HS-5 (cell line): ENCODE measurements around the gene FAM20C.
"Not testable (repeated sequence)": the region's sequence is repeated elsewhere in the genome, so short reads cannot be mapped to it uniquely, and the experiment has no call there.

ENCODE experiments used
- DNase-seq: peaks from one replicate; pipeline ENCODE4 v3.0.0-alpha.2; 2012; ENCODE audit warnings: low read depth

FAM20C gene

DNA sequence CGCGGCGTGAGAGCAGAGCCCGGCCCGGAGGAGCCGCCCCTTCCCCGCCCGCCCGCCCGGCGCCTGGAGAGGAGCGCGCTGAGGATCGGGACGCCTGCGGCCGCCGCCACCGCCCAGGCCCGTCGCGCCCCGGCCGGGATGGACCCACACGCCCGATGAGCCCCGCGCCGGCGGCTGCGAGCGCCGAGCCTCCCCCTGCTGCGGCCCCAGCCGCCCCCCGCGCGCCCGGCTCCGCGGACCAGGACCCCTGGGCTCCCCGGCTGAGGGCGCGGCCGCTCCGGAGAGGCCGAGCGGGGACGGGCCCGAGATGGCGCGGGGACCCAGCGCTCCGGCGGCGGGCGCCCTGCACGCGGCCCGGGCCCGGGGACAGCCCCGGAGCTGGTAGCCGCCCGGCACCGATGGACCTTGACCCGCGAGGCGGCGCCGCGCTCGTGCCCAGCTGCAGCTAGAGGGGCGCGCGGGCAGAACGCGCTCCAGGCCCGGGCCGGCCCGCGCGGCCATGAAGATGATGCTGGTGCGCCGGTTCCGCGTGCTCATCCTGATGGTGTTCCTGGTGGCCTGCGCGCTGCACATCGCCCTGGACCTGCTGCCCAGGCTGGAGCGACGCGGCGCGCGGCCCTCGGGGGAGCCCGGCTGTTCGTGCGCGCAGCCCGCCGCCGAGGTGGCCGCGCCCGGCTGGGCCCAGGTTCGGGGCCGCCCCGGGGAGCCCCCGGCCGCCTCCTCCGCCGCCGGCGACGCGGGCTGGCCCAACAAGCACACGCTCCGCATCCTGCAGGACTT is 520 bp downstream of the FAM20C start:
- DNase-seq: no peak

DNA sequence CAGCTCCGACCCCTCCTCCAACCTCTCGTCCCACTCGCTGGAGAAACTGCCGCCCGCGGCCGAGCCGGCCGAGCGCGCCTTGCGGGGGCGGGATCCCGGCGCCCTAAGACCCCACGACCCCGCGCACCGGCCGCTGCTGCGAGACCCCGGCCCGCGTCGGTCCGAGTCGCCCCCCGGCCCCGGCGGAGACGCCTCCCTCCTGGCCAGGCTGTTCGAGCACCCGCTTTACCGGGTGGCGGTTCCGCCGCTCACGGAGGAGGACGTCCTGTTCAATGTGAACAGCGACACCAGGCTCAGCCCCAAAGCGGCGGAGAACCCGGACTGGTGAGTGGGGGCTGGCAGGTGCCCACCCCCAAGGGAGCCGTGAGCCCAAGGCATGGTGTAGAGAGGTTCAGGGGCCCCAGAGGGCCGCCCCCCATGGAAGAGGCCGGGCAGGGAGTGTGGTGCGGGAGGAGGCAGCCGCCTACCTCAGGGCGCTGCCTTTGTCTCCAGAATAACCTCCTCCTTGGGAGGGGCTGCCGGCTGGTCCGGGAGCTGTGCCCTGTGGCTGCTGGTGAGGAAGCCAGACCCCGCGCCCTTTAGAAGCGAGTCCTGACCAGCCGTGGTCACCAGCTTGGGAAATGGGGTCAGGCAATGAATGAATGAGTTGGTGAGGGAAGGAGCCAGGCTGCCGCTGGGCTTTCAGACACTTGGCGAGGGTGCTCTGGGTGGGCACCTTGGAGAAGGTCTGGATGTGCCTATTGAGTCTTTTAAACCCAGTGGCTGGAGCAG is 1.3 kb downstream of the FAM20C start:
- DNase-seq: no peak

- no peak for DNase-seq
Measured at GRCh38 chr7:194252-195009, 2.1 kb downstream of the FAM20C start.

DNA sequence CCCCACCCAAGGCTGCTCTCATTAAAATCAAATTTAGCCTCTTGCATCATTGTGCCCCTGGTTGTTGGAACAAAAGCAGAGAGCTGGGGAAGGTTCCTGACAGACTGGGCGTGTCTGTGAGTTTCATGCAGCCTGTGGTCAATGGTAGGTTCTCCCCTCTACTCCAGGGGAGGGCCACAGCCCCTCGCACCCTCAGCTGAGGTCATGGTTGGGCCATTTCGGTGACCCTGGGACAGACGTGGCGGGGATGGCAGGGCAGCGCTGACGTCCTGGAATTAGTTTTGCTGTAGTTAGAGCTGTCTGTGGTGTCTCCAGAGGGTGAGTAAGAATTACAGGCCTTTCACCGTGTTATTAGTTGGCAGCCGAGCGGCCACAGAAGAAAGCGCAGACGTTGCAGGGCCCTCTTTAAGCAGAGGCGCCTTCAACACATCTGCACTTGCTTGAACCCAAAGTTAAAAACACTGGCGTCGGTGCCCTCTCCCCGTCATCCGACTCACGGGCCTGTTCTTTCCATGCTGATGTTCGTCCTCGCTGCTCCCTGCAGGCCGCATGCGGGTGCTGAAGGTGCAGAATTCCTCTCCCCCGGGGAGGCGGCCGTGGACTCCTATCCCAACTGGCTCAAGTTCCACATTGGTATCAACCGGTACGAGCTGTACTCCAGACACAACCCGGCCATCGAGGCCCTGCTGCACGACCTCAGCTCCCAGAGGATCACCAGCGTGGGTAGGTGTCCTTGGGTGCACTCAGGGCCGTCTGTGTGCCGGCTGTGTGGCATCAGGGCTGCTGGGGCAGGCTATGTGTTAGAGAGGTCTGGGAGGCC is 2.8 kb downstream of the FAM20C start:
- no peak for DNase-seq

- no peak for DNase-seq
Measured at GRCh38 chr7:195830-196128, 3.4 kb downstream of the FAM20C start.

GRCh38 chr7:196283-196682 is 3.9 kb downstream of the FAM20C start:
- no peak for DNase-seq

- DNase-seq: no peak
Measured at GRCh38 chr7:196778-197321, 4.5 kb downstream of the FAM20C start.

DNA sequence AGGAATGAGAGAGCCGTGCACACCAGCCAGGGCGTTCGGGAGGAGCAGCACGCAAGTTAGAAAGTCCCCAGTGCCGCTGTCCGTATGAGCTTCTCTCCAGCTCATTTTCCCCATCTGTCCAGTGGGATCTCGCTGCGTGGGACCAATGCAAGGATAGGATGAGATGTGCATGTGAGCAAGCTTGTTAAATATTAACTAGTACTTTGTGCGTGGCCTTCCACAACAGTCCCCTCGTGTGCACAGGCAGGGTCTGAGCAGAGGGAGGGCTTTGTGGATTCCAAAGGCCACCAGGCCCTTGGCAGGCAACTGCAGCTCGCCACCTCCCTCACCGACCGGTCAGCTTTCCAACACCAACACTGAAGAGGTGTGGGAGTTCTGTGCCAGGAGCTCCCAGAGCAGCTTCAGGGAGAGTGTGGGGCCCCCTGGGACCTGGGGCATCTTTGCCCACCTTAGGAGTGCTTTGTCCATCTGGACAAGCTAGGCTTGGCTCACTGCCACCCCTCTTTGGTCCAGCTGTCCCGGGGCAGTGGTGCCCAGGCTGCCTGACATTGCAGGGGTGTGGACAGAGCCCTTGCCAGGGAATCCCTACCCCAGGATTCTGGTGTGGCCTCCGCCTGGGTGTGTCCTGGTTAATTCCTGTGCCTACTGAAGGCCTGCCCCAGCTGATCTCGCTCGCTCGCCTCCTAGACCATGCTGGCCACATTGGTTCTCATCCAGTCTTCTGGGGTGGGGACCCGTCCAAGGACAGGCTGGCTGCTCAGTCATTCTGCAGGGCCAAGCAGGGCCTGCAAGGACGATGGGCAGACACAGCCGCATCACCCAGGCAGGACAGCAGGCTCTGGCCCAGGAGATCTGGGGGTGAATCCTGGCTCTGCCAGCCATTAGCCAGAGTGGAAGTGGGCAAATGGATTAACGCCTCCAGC is 5.3 kb downstream of the FAM20C start:
- DNase-seq: no peak

DNA sequence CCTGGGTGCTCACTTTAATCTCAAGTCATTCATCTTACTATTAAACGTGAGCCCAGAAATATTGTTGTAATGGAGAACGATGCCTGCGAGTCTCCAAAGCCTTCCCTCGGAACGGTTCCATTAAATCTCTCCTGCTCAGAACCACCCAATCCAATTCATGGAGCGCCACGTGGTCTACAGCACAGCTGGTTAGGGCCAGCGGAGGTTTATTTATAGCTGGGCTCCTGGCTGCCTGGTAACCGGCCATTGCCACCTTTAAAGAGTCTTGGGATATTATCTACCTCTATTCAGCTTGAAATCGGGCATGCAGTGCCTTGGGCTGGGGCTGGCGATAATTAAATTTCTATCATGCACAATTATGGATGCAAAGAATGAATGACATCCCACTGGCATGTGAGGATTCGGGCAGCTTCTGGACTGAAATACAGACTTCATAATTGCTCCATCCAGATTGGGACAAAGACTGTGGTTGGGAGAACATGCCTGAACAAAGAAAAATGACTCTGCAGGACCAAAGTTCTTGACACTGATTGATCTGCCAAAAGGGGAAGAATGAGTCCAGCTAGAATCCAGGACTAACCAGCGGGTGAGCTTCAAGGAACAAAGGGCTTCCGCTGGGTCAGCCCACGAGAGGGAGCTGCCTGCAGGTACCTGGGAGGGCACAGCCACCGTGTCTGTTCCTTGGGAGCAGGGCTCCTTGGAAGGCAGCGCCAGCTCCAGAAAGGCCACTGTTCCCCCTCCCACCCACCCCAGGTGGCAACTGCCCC is 7.3 kb downstream of the FAM20C start:
- DNase-seq: no peak

DNA sequence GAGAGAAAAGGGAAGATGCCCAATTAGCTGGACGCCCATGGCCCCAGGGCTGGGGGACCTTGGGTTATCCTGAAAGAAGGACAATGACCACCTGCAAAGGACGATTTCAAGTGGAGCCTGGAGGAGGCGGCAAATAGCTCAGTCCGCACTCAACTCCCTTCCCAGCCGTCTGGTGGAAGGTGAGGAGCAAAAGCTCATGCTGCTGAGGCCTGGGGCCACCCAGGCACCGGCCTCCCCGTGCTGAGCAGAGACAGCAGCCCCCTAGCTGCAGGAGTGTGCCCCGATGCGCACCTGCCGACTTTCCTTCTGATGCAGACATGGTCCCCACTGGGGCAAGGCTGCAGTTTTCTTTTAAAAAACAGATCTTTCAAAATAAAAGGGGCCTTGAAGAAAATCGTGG is 7.9 kb downstream of the FAM20C start:
- DNase-seq: no peak

- no peak for DNase-seq
Measured at GRCh38 chr7:200704-201103, 8.3 kb downstream of the FAM20C start.

GRCh38 chr7:204326-204725 is 12.0 kb downstream of the FAM20C start:
- no peak for DNase-seq

GRCh38 chr7:205115-206010 is 13.0 kb downstream of the FAM20C start:
- no peak for DNase-seq

DNA sequence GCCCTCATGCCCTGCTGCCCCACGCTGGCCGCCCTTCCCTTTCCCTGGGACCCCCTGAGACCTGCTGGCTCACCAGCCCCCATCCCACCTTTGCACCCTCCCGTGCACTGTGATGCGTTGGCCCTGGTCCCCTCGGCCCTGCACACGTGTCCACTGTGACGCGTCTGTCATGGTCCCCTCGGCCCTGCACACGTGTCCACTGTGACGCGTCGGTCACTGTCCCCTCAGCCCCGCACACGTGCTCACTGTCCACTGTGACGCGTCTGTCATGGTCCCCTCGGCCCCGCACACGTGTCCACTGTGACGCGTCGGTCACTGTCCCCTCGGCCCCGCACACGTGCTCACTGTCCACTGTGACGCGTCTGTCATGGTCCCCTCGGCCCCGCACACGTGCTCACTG is 14.0 kb downstream of the FAM20C start:
- not testable (repeated sequence) for DNase-seq

DNA sequence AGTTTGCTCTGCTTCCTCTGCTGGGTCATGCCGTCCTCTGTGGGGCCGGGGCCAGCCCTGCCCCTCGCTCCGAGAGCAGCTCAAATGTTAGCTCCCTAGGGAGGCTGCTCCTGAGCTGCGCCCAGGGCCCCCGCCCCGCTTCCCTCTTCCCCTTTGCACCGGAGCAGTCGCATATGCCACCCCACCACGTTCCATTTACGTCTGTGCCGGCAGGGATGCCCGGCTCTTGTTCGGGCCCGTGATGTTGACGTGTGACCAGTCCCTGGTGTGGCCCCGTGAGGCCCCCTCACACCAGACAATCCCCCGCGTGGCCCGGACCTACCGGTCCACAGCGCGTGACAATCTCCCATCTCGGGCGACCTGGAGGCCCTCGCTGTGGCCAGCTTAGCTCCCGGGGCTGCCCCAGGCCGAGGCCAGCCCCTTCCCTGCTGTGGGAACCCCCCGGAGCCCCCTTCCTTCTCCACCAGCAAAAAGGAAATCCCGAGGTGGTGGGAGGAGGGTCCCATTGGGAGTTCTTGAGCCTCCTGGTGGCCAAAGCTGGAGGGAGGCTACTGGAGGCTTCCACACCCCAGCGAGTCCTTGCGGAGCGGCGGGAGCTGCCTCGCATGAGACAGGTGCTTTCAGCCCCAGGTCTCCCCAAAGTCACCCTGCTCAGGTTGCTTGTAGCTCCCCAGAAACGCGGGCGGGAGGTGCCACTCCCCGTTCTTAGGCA is 15.2 kb downstream of the FAM20C start:
- DNase-seq: no peak

- DNase-seq: no peak
Measured at GRCh38 chr7:208130-208673, 15.8 kb downstream of the FAM20C start.

GRCh38 chr7:208816-209215 is 16.4 kb downstream of the FAM20C start:
- no peak for DNase-seq

GRCh38 chr7:209416-209815 is 17.0 kb downstream of the FAM20C start:
- no peak for DNase-seq
